ENCODE results near the gene HDLBP. TPM values are rescaled to one million over a fixed set of nuclear protein-coding genes. Genes with fewer than 3 reads are reported as not detected.

HDLBP gene
- polyA plus RNA-seq, 3 donors = 50.4 to 73.1 (median 69.9) TPM

- intact Hi-C loops (cut with micrococcal nuclease) = no loop called here
- no peak overlapping the region for H2AFZ ChIP-seq (ENCODE audit: insufficient read depth, low read depth, low read length, poor library complexity, severe bottlenecking)
- peaks cover 99% of the 10 kb centered on the region for H4K20me1 ChIP-seq (ENCODE audit: insufficient read depth, low read length)
- H3K9me3 ChIP-seq (replicated peaks in 1 of 2; ENCODE audit: control insufficient read depth in 1 of 2, insufficient read depth in 1 of 2, low read length in 2 of 2) = no peaks in the 10 kb centered on the region
- 96% methylated on average over 4 of the region's 6 CpGs for WGBS (ENCODE audit: insufficient coverage)
- TF ChIP-seq CTCF (IDR thresholded peaks at IDR 0.05) = no peak
- H3K4me2 ChIP-seq (replicated peaks; ENCODE audit: extremely low read depth, low read length, poor library complexity, severe bottlenecking) = no peak overlapping the region
- Mint-ChIP-seq H3K9me3 (no peaks in the 10 kb centered on the region), H3K27ac (peak overlapping the region in 1 of 7 donors; percentile 50), H3K27me3 (ENCODE audit: low read depth in 3 of 3) (peaks cover 0 to 2% (median 0%) of the 10 kb centered on the region in 3 donors), H3K4me3 (no peak overlapping the region), H3K4me1 (peaks cover 38% of the 10 kb centered on the region), H3K36me3 (peaks cover 11 to 29% of the 10 kb centered on the region in 2 donors)
- H3K4me1 ChIP-seq (ENCODE audit: control insufficient read depth in 1 of 2, insufficient read depth in 2 of 2, low read length in 2 of 2) = peaks cover 14% of the 10 kb centered on the region in 2 donors
- H3K79me2 ChIP-seq (ENCODE audit: insufficient read depth, low read length) = peaks cover 100% of the 10 kb centered on the region
- no peaks in the 10 kb centered on the region for H3K27me3 ChIP-seq (ENCODE audit: control insufficient read depth in 2 of 2, insufficient read depth in 2 of 2, low read length in 2 of 2)
- DNase-seq = no peak
- H3K4me3 ChIP-seq (replicated peaks in 1 of 3; ENCODE audit: low read depth in 2 of 3, low read length in 3 of 3) = no peak overlapping the region
- no peak overlapping the region for H3K9ac ChIP-seq (ENCODE audit: insufficient read depth, low read length, poor library complexity, severe bottlenecking)
- H3K27ac ChIP-seq (ENCODE audit: low read depth in 1 of 2, low read length in 2 of 2) = no peak overlapping the region
- H3K36me3 ChIP-seq (replicated peaks in 1 of 2; ENCODE audit: control insufficient read depth in 1 of 2, insufficient read depth in 2 of 2, low read length in 2 of 2) = peaks cover 0 to 15% of the 10 kb centered on the region in 2 donors
Observed at GRCh38 chr2:241307055-241307454, 8.4 kb downstream of the HDLBP start.

- no peaks in the 10 kb centered on the region for H3K9me3 ChIP-seq (replicated peaks in 1 of 2; ENCODE audit: control insufficient read depth in 1 of 2, insufficient read depth in 1 of 2, low read length in 2 of 2)
- no peak overlapping the region for H3K4me3 Mint-ChIP-seq
- intact Hi-C loops (cut with micrococcal nuclease) = no loop called here
- H3K27ac Mint-ChIP-seq = peak overlapping the region in 1 of 7 donors; percentile 26
- H3K9me3 Mint-ChIP-seq = no peaks in the 10 kb centered on the region
- H3K4me3 ChIP-seq (replicated peaks in 1 of 3; ENCODE audit: low read depth in 2 of 3, low read length in 3 of 3) = no peak overlapping the region
- peaks cover 0 to 15% of the 10 kb centered on the region in 2 donors for H3K36me3 ChIP-seq (replicated peaks in 1 of 2; ENCODE audit: control insufficient read depth in 1 of 2, insufficient read depth in 2 of 2, low read length in 2 of 2)
- H3K9ac ChIP-seq (ENCODE audit: insufficient read depth, low read length, poor library complexity, severe bottlenecking) = no peak overlapping the region
- H3K4me1 ChIP-seq (ENCODE audit: control insufficient read depth in 1 of 2, insufficient read depth in 2 of 2, low read length in 2 of 2) = peaks cover 3 to 4% of the 10 kb centered on the region in 2 donors
- H3K4me2 ChIP-seq (replicated peaks; ENCODE audit: extremely low read depth, low read length, poor library complexity, severe bottlenecking) = no peak overlapping the region
- no peak for DNase-seq
- H3K79me2 ChIP-seq (ENCODE audit: insufficient read depth, low read length) = peaks cover 98% of the 10 kb centered on the region
- no peak for TF ChIP-seq CTCF (IDR thresholded peaks at IDR 0.05)
- peaks cover 98% of the 10 kb centered on the region for H4K20me1 ChIP-seq (ENCODE audit: insufficient read depth, low read length)
- H2AFZ ChIP-seq (ENCODE audit: insufficient read depth, low read depth, low read length, poor library complexity, severe bottlenecking) = no peak overlapping the region
- H3K27me3 Mint-ChIP-seq (ENCODE audit: low read depth in 3 of 3) = no peaks in the 10 kb centered on the region
- peak overlapping the region in 1 of 2 donors; percentile 6 for H3K27ac ChIP-seq (ENCODE audit: low read depth in 1 of 2, low read length in 2 of 2)
- peaks cover 17% of the 10 kb centered on the region for H3K4me1 Mint-ChIP-seq
- 69% methylated on average over 2 of the region's 5 CpGs for WGBS (ENCODE audit: insufficient coverage)
- peaks cover 11 to 24% of the 10 kb centered on the region in 2 donors for H3K36me3 Mint-ChIP-seq
- no peaks in the 10 kb centered on the region for H3K27me3 ChIP-seq (ENCODE audit: control insufficient read depth in 2 of 2, insufficient read depth in 2 of 2, low read length in 2 of 2)
Observed at GRCh38 chr2:241304039-241304670, 11.3 kb downstream of the HDLBP start.
